Measurements from ENCODE around the gene ETV2.
A peak's percentile ranks its signal among the peaks of the same experiment; 100 is the strongest.
"Not testable (repeated sequence)": the region's sequence is repeated elsewhere in the genome, so short reads cannot be mapped to it uniquely, and the experiment has no call there.

The ETV2 gene

DNA sequence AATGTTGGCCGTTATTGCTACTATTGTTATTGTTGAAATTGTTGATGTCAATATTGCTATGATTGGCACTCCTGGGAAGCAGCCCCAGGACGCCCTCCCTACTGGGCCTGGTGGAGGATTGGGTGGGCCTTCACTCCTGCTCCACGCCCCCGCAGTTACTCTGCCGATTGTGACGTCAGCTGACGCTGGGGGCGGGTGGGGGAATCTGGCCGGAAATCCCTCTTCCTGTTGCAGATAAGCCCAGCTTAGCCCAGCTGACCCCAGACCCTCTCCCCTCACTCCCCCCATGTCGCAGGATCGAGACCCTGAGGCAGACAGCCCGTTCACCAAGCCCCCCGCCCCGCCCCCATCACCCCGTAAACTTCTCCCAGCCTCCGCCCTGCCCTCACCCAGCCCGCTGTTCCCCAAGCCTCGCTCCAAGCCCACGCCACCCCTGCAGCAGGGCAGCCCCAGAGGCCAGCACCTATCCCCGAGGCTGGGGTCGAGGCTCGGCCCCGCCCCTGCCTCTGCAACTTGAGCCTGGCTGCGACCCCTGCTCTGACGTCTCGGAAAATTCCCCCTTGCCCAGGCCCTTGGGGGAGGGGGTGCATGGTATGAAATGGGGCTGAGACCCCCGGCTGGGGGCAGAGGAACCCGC is at the start of gene ETV2:
Gene ETV2, plus strand, starts transcription at position 231 of the 637 bp plus-strand sequence. CDS start 716 bp downstream, outside the sequence.
- no peak for DNase-seq (ENCODE audit: low read depth, low spot score)
- TF ChIP-seq CTCF (IDR thresholded peaks at IDR 0.05; ENCODE audit: low read depth, low read length), result no peak
- no peak within 1 kb of the TSS for H3K4me3 ChIP-seq (ENCODE audit: low read depth, low read length)
- in situ Hi-C loops (cut with HindIII; ENCODE audit: low sequenced_read_pairs), result no loop called here

- in situ Hi-C loops (cut with HindIII; ENCODE audit: low sequenced_read_pairs), result no loop called here
- DNase-seq (ENCODE audit: low read depth, low spot score), result no peak
- peak; percentile 40 for TF ChIP-seq CTCF (IDR thresholded peaks at IDR 0.05; ENCODE audit: low read depth, low read length)
Observed at GRCh38 chr19:35592226-35592625, 49.3 kb upstream of the ETV2 start.

DNA sequence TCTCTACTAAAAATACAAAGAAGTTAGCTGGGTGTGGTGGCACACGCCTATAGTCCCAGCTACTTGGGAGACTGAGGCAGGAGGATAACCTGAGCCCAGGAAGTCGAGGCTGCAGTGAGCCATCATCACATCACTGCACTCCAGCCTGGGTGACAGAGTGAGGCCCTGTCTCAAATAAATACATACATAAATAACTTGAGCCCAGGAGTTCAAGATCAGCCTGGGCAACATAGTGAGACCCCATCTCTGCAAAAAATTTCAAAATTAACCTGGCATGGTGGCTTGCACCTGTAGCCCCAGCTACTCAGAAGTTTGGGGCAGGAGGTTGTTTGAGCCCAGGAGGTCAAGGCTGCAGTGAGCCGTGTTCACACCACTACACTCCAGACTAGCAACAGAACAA is 46.5 kb upstream of the ETV2 start:
- H3K4me3 ChIP-seq (ENCODE audit: low read depth, low read length); in situ Hi-C loops (cut with HindIII; ENCODE audit: low sequenced_read_pairs); DNase-seq (ENCODE audit: low read depth, low spot score): not testable (repeated sequence)

More at GRCh38 chr19:35592226-35592625, 49.3 kb upstream of the ETV2 start:
- no peak overlapping the region for H3K4me3 ChIP-seq (ENCODE audit: low read depth, low read length)

DNA sequence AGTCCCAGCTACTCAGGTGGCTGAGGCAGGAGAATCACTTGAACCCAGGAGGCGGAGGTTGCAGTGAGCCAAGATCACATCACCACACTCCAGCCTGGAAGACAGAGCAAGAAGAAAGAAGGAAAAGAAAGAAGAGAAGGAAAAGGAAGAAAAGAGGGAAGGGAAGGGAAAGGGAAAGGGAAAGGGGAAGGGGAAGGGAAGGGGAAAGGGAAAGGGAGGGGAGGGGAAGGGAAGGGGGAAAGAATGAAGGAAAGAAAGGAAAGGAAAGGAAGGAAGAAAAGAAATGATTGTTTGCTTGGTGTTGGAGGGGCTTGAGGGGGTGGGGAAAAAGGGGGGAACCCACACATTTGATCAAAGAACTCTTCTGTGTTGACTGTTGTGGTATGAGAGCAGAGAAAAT is 45.6 kb upstream of the ETV2 start:
- TF ChIP-seq CTCF (IDR thresholded peaks at IDR 0.05; ENCODE audit: low read depth, low read length), result no peak
- in situ Hi-C loops (cut with HindIII; ENCODE audit: low sequenced_read_pairs), result no loop called here
- no peak for DNase-seq (ENCODE audit: low read depth, low spot score)
- H3K4me3 ChIP-seq (ENCODE audit: low read depth, low read length), result no peak overlapping the region

DNA sequence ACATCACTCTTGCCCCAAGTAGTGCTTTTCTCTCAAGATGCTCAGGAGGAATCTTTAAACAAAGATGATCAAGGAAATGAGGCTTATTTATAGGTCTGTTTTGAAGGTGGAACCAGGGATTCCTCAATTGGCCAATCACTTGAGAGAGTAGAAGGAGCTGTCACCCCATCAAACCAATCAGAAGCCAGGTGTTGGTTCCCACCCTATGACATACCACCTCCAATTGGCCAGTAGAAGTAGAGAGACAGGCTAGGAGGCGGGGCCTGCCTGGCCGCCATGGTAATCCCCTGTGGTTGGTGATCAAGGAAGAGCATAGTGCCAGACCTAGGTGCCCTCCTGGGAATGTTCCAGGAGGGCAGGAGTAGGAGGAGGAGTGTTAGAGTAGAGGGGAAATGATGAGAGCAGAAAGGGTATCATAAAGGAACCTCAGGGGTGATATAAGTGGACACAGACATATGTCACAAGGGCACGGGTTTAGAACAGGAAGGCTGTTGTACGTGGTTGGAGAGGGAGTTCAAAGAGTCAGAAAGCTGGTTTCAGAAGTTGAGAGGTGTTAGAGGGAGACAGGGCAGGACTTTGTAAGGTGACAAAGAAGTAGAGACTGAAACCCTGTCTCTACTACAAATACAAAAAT is 45.1 kb upstream of the ETV2 start:
- DNase-seq (ENCODE audit: low read depth, low spot score), result no peak
- in situ Hi-C loops (cut with HindIII; ENCODE audit: low sequenced_read_pairs), result no loop called here
- no peak for TF ChIP-seq CTCF (IDR thresholded peaks at IDR 0.05; ENCODE audit: low read depth, low read length)
- H3K4me3 ChIP-seq (ENCODE audit: low read depth, low read length), result no peak overlapping the region

DNA sequence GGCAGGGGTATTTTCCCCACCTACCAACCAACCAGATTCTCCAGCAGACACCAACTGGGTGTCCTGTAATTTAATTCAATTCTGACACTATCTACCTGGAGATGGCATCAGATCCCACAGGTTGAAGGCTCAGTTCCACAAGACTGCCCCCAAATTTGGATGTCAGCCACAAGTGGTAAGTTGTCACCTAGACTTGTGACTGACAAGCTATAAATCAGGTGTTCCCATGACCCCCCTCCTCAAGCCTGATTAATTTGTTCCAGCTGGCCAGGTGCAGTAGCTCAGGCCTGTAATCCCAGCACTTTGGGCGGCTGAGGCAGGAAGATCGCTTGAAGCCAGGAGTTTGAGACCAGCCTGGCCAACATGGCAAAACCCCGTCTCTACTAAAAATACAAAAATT is 39.6 kb upstream of the ETV2 start:
- in situ Hi-C loops (cut with HindIII; ENCODE audit: low sequenced_read_pairs), result no loop called here
- no peak for TF ChIP-seq CTCF (IDR thresholded peaks at IDR 0.05; ENCODE audit: low read depth, low read length)
- no peak for DNase-seq (ENCODE audit: low read depth, low spot score)
- H3K4me3 ChIP-seq (ENCODE audit: low read depth, low read length), result no peak overlapping the region

- DNase-seq (ENCODE audit: low read depth, low spot score); H3K4me3 ChIP-seq (ENCODE audit: low read depth, low read length); in situ Hi-C loops (cut with HindIII; ENCODE audit: low sequenced_read_pairs): not testable (repeated sequence)
Observed at GRCh38 chr19:35604436-35604835, 37.1 kb upstream of the ETV2 start.

GRCh38 chr19:35607170-35607569 is 34.4 kb upstream of the ETV2 start:
- in situ Hi-C loops (cut with HindIII; ENCODE audit: low sequenced_read_pairs); H3K4me3 ChIP-seq (ENCODE audit: low read depth, low read length); DNase-seq (ENCODE audit: low read depth, low spot score): not testable (repeated sequence)
